Loucy (cell line): ENCODE data around the gene CUX1.

Source experiments
- H2AFZ ChIP-seq: fragments of 200-600 bp; sonication (generic); 2 replicates; pipeline ENCODE4 v1.6.0; 2016; ENCODE audit warnings: antibody characterized with exemption, mild to moderate bottlenecking, low read length, moderate library complexity
- H3F3A ChIP-seq: fragments of 200-600 bp; 2 replicates; pipeline ENCODE4 v1.6.0; 2016; ENCODE audit warnings: antibody characterized with exemption, low read depth, mild to moderate bottlenecking
- H3K27me3 ChIP-seq: fragments of 200-600 bp; sonication (generic); 2 replicates; pipeline ENCODE4 v1.6.1; 2014; ENCODE audit warnings: low read length, mild to moderate bottlenecking; ENCODE audit not compliant: insufficient read depth, poor library complexity, severe bottlenecking
- H3K36me3 ChIP-seq: fragments of 200-600 bp; sonication (generic); 2 replicates; pipeline ENCODE4 v1.6.1; 2016; ENCODE audit warnings: low read length; ENCODE audit not compliant: insufficient read depth
- H3K4me1 ChIP-seq: fragments of 200-600 bp; sonication (generic); 2 replicates; pipeline ENCODE4 v1.5.1; 2014; ENCODE audit warnings: low read length, mild to moderate bottlenecking; ENCODE audit not compliant: insufficient read depth, poor library complexity, severe bottlenecking
- H3K4me2 ChIP-seq: fragments of 200-600 bp; sonication (generic); 2 replicates; pipeline ENCODE4 v1.6.0; 2014; ENCODE audit warnings: antibody characterized with exemption, low read length, low read depth, mild to moderate bottlenecking; ENCODE audit not compliant: poor library complexity, severe bottlenecking
- H3K4me3 ChIP-seq: fragments of 200-600 bp; sonication (generic); 2 replicates; pipeline ENCODE4 v1.5.1; 2014; ENCODE audit warnings: low read length, mild to moderate bottlenecking, mixed read lengths; ENCODE audit not compliant: poor library complexity, severe bottlenecking
- H3K79me2 ChIP-seq: fragments of 200-600 bp; sonication (generic); 2 replicates; pipeline ENCODE4 v1.6.1; 2014; ENCODE audit warnings: low read length; ENCODE audit not compliant: insufficient read depth
- H3K9ac ChIP-seq: fragments of 200-600 bp; sonication (generic); 2 replicates; pipeline ENCODE4 v1.6.0; 2014; ENCODE audit warnings: mild to moderate bottlenecking, low read depth, low read length, moderate library complexity; ENCODE audit not compliant: poor library complexity, severe bottlenecking
- H3K9me2 ChIP-seq: fragments of 200-600 bp; sonication (generic); replicated peaks from 2 replicates; pipeline ENCODE4 v1.6.1; 2016; ENCODE audit warnings: low read depth, low read length, mixed read lengths
- H3K9me3 ChIP-seq: fragments of 200-600 bp; sonication (generic); 2 replicates; pipeline ENCODE4 v1.6.1; 2014; ENCODE audit warnings: mild to moderate bottlenecking, antibody characterized with exemption, low read length, low read depth; ENCODE audit not compliant: insufficient read depth
- H4K20me1 ChIP-seq: fragments of 200-600 bp; sonication (generic); 2 replicates; pipeline ENCODE4 v1.6.0; 2014; ENCODE audit warnings: antibody characterized with exemption, low read length, mild to moderate bottlenecking; ENCODE audit not compliant: insufficient read depth, poor library complexity, severe bottlenecking
- CTCF ChIP-seq: fragments of 200-600 bp; sonication (generic); conservative IDR thresholded peaks from 2 replicates; pipeline ENCODE4 v1.5.1; 2014; ENCODE audit warnings: mild to moderate bottlenecking, antibody characterized with exemption, low read length
- EZH2phosphoT487 ChIP-seq: fragments of 200-600 bp; IDR thresholded peaks from 2 replicates; pipeline ENCODE4 v1.6.1; 2018; ENCODE audit warnings: antibody characterized with exemption, mild to moderate bottlenecking, moderate library complexity, borderline replicate concordance

Gene CUX1

GRCh38 chr7:101814991-101815825, 2.2 kb upstream of the CUX1 start:
- no peaks in the 10 kb centered on the region for H3K27me3 ChIP-seq
- no peaks in the 10 kb centered on the region for H3K9me3 ChIP-seq
- H3K9me2 ChIP-seq, result no peaks in the 10 kb centered on the region
- H3K9ac ChIP-seq, result peak overlapping the region; percentile 83
- H3K36me3 ChIP-seq, result no peaks in the 10 kb centered on the region
- peaks cover 39% of the 10 kb centered on the region for H3K4me1 ChIP-seq
- H3K79me2 ChIP-seq, result peaks cover 35% of the 10 kb centered on the region
- H2AFZ ChIP-seq, result peak overlapping the region; percentile 95
- H3F3A ChIP-seq, result 0 out of 2 replicates have a peak, but pooled peaks cover 4% of the 10 kb centered on the region
- peaks cover 33% of the 10 kb centered on the region for H4K20me1 ChIP-seq
- TF ChIP-seq CTCF (peak; percentile 49), EZH2phosphoT487 (no peak)
- peak overlapping the region; percentile 83 for H3K4me3 ChIP-seq
- H3K4me2 ChIP-seq, result peak overlapping the region; percentile 80

- H3K27me3 ChIP-seq, result no peaks in the 10 kb centered on the region
- H4K20me1 ChIP-seq, result peaks cover 41% of the 10 kb centered on the region
- H3K4me2 ChIP-seq, result no peak overlapping the region
- 0 out of 2 replicates have a peak, but pooled peaks cover 4% of the 10 kb centered on the region for H3F3A ChIP-seq
- H3K9me2 ChIP-seq, result no peaks in the 10 kb centered on the region
- H3K79me2 ChIP-seq, result peaks cover 43% of the 10 kb centered on the region
- peak overlapping the region; percentile 52 for H3K9ac ChIP-seq
- no peaks in the 10 kb centered on the region for H3K36me3 ChIP-seq
- H3K9me3 ChIP-seq, result no peaks in the 10 kb centered on the region
- no peak for TF ChIP-seq EZH2phosphoT487
- no peak overlapping the region for H2AFZ ChIP-seq
- peaks cover 45% of the 10 kb centered on the region for H3K4me1 ChIP-seq
- peak overlapping the region; percentile 73 for H3K4me3 ChIP-seq
Observed at GRCh38 chr7:101815826-101816594, 1.4 kb upstream of the CUX1 start.

- H3K9me2 ChIP-seq, result no peaks in the 10 kb centered on the region
- H2AFZ ChIP-seq, result no peak overlapping the region
- TF ChIP-seq EZH2phosphoT487, result no peak
- no peak for TF ChIP-seq CTCF
- H3K4me2 ChIP-seq, result peak overlapping the region; percentile 99
- peak overlapping the region; percentile 83 for H3K4me3 ChIP-seq
- H3F3A ChIP-seq, result no peaks in the 10 kb centered on the region
- peaks cover 45% of the 10 kb centered on the region for H3K4me1 ChIP-seq
- peaks cover 43% of the 10 kb centered on the region for H4K20me1 ChIP-seq
- peaks cover 50% of the 10 kb centered on the region for H3K79me2 ChIP-seq
- peak overlapping the region; percentile 77 for H3K9ac ChIP-seq
- H3K36me3 ChIP-seq, result no peaks in the 10 kb centered on the region
- H3K27me3 ChIP-seq, result no peaks in the 10 kb centered on the region
- H3K9me3 ChIP-seq, result no peaks in the 10 kb centered on the region
Observed at GRCh38 chr7:101816595-101817470, 593 bp upstream of the CUX1 start.
